Liver (tissue), 9 donors: ENCODE results near the gene TGFBI. TPM values are rescaled to one million over a fixed set of nuclear protein-coding genes. Genes with fewer than 3 reads are reported as not detected.

Source experiments
- DNase-seq: peaks from one replicate; pipeline ENCODE4 v3.0.0-alpha.2; 2017; ENCODE audit warnings: low spot score
- H3K27ac ChIP-seq, 2 donors: one replicate each; pipeline ENCODE4 v1.7.0; 2013; ENCODE audit warnings: inconsistent platforms in 2 of 2, low read length in 2 of 2, control low read depth in 1 of 2, low read depth in 1 of 2, mild to moderate bottlenecking in 1 of 2
- H3K27me3 ChIP-seq, 4 donors: one replicate each; pipeline versions ENCODE4 v1.6.1 to v1.7.0; 2013; ENCODE audit warnings: low read length in 3 of 4, inconsistent platforms in 1 of 4, mild to moderate bottlenecking in 1 of 4, moderate library complexity in 1 of 4; ENCODE audit not compliant: control insufficient read depth in 4 of 4, insufficient read depth in 4 of 4
- H3K36me3 ChIP-seq, 4 donors: one replicate each; pipeline versions ENCODE4 v1.6.1 to v1.7.0; 2013; ENCODE audit warnings: low read length in 3 of 4, mild to moderate bottlenecking in 3 of 4, low read depth in 1 of 4, moderate library complexity in 1 of 4; ENCODE audit not compliant: control insufficient read depth in 4 of 4, insufficient read depth in 3 of 4
- H3K4me1 ChIP-seq, 4 donors: one replicate each; pipeline versions ENCODE4 v1.6.1 to v1.7.0; 2013; ENCODE audit warnings: low read length in 3 of 4, mild to moderate bottlenecking in 3 of 4, moderate library complexity in 1 of 4; ENCODE audit not compliant: control insufficient read depth in 4 of 4, insufficient read depth in 4 of 4
- H3K4me3 ChIP-seq, 3 donors: one replicate each; pipeline versions ENCODE4 v1.6.1 to v1.7.0; 2013; ENCODE audit warnings: low read length in 3 of 3, control low read depth in 1 of 3, low read depth in 1 of 3, mild to moderate bottlenecking in 1 of 3
- H3K9ac ChIP-seq, 2 donors: one replicate each; pipeline ENCODE4 v1.7.0; 2013; ENCODE audit warnings: low read length in 2 of 2, mild to moderate bottlenecking in 2 of 2, moderate library complexity in 2 of 2, control low read depth in 1 of 2, low read depth in 1 of 2
- H3K9me3 ChIP-seq, 4 donors: one replicate each; pipeline versions ENCODE4 v1.6.1 to v1.7.0; 2013; ENCODE audit warnings: low read length in 3 of 4; ENCODE audit not compliant: control insufficient read depth in 4 of 4
- ATF3 ChIP-seq: IDR thresholded peaks from 2 replicates; pipeline ENCODE4 v1.6.1; 2016; ENCODE audit warnings: antibody characterized with exemption
- EGR1 ChIP-seq, 2 donors: IDR thresholded peaks; 2 replicates each; pipeline ENCODE4 v1.6.1; 2016 to 2018; ENCODE audit warnings: antibody characterized with exemption in 2 of 2, low read depth in 2 of 2
- FOXA1 ChIP-seq: IDR thresholded peaks from 2 replicates; pipeline ENCODE4 v1.6.1; 2016; ENCODE audit warnings: antibody characterized with exemption
- FOXA2 ChIP-seq: IDR thresholded peaks from 2 replicates; pipeline ENCODE4 v1.6.1; 2016; ENCODE audit warnings: antibody characterized with exemption
- GABPA ChIP-seq, 2 donors: IDR thresholded peaks in 1 of 2; conservative IDR thresholded peaks in 1 of 2; 2 replicates each; pipeline ENCODE4 v1.6.1; 2016; ENCODE audit warnings: antibody characterized with exemption in 2 of 2, mild to moderate bottlenecking in 1 of 2, moderate library complexity in 1 of 2
- HNF4A ChIP-seq, 2 donors: conservative IDR thresholded peaks; 2 replicates each; pipeline ENCODE4 v1.6.1; 2016; ENCODE audit warnings: antibody characterized with exemption in 2 of 2, mild to moderate bottlenecking in 2 of 2
- HNF4G ChIP-seq: IDR thresholded peaks from 2 replicates; pipeline ENCODE4 v1.6.1; 2016; ENCODE audit warnings: antibody characterized with exemption
- JUND ChIP-seq, 2 donors: IDR thresholded peaks; 2 replicates each; pipeline ENCODE4 v1.6.1; 2016; ENCODE audit warnings: antibody characterized with exemption in 2 of 2
- NR2F2 ChIP-seq: IDR thresholded peaks from 2 replicates; pipeline ENCODE4 v1.6.1; 2016; ENCODE audit warnings: antibody characterized with exemption
- RAD21 ChIP-seq, 2 donors: IDR thresholded peaks; 2 replicates each; pipeline ENCODE4 v1.6.1; 2016; ENCODE audit warnings: antibody characterized with exemption in 2 of 2, mild to moderate bottlenecking in 2 of 2
- RXRA ChIP-seq, 2 donors: IDR thresholded peaks; 2 replicates each; pipeline ENCODE4 v1.6.1; 2017 to 2018; ENCODE audit warnings: antibody characterized with exemption in 2 of 2, mild to moderate bottlenecking in 1 of 2
- SP1 ChIP-seq: IDR thresholded peaks from 2 replicates; pipeline ENCODE4 v1.6.1; 2018; ENCODE audit warnings: antibody characterized with exemption, mild to moderate bottlenecking
- TAF1 ChIP-seq: conservative IDR thresholded peaks from 2 replicates; pipeline ENCODE4 v1.6.1; 2016; ENCODE audit warnings: antibody characterized with exemption, mild to moderate bottlenecking
- YY1 ChIP-seq: IDR thresholded peaks from 2 replicates; pipeline ENCODE4 v1.6.1; 2016; ENCODE audit warnings: antibody characterized with exemption, mild to moderate bottlenecking
- WGBS: extraction: QIAGEN DNeasy Blood & Tissue Kit; methylation state at CpG from one replicate; pipeline ENCODE4 v1.1.7; 2013; 5-methylcytosine and 5-hydroxymethylcytosine counted together
- polyA plus RNA-seq, 2 donors: library from polyadenylated mRNA; stranded (reverse) in 1 of 2; unstranded in 1 of 2; fragments of 200-250 nt in 1 of 2; fragments of >200 nt in 1 of 2; fragmentation: Nextera tagmentation in 1 of 2; extraction: Ambion mirVana in 1 of 2; gene quantifications; one replicate each; pipeline versions ENCODE4 v1.2.1 to v1.2.3, GENCODE V29; 2013 to 2015
- total RNA-seq, 2 donors: library from RNA; depleted of rRNA; stranded (reverse); fragments of >200 nt; gene quantifications; one replicate each; pipeline ENCODE4 v1.2.3, GENCODE V29; 2014
- TF ChIP-seq, protein P1 (sequence below): IDR thresholded peaks from 2 replicates; pipeline ENCODE4 v1.6.1; 2016; ENCODE audit warnings: antibody characterized with exemption
- TF ChIP-seq, protein P2 (sequence below): IDR thresholded peaks from 2 replicates; pipeline ENCODE4 v1.6.1; 2016; ENCODE audit warnings: antibody characterized with exemption
- TF ChIP-seq, protein P3 (sequence below): IDR thresholded peaks from 2 replicates; pipeline ENCODE4 v1.6.1; 2016; ENCODE audit warnings: antibody characterized with exemption, mild to moderate bottlenecking
- TF ChIP-seq, protein P4 (sequence below): fragments of 150-350 bp; IDR thresholded peaks from 2 replicates; pipeline ENCODE4 v1.5.1; 2017; ENCODE audit warnings: improper control_type of control experiment, low read depth, low read length; ENCODE audit not compliant: missing input control
- donor health status: healthy.
- donor health status: healthy.
- donor health status: healthy.
- donor health status: healthy.
- donor health status: healthy.

The TGFBI gene
- total and polyA plus RNA-seq, 4 donors, result 33.7 to 144 (median 44.1) TPM

DNA sequence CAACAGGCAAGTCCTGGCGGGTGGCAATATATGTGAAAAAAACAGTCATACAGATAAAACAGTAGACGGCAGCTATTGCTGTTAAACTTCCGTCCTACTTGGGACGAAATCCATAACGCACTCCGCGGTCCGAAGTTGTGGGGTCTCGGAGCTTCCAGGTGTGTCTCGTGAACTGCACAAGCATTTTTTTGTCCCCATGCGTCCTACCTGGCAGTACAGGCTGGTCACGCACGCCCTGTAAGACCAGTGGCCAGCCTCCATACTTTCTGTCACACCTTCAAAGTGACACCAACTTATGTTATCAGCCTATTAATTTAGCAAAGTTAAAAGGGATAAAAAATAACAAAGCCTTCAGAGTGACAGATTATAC is 51.3 kb downstream of the TGFBI start:
- Histone ChIP-seq H3K27me3 (no peaks in the 10 kb centered on the region), H3K4me1 (peaks cover 2 to 31% (median 9%) of the 10 kb centered on the region in 4 donors), H3K9ac (peak overlapping the region in 1 of 2 donors; percentile 45), H3K36me3 (no peaks in the 10 kb centered on the region), H3K27ac (peak overlapping the region; percentile 85 to 86), H3K4me3 (peak overlapping the region; percentile 1 to 13 (median 2)), H3K9me3 (no peaks in the 10 kb centered on the region)
- no peak for TF ChIP-seq ATF3
- TF ChIP-seq GABPA (IDR thresholded peaks at IDR 0.05 in 1 of 2, conservative IDR thresholded peaks at IDR 0.05 in 1 of 2), result no peak
- TF ChIP-seq YY1, result no peak
- TF ChIP-seq FOXA1, result no peak
- TF ChIP-seq TAF1, result no peak
- TF ChIP-seq, protein P1, sequence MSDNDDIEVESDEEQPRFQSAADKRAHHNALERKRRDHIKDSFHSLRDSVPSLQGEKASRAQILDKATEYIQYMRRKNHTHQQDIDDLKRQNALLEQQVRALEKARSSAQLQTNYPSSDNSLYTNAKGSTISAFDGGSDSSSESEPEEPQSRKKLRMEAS, result no peak
- TF ChIP-seq FOXA2, result no peak
- no peak for TF ChIP-seq HNF4G
- WGBS, result 70% methylated on average over 13 of the region's 13 CpGs
- DNase-seq, result no peak

DNA sequence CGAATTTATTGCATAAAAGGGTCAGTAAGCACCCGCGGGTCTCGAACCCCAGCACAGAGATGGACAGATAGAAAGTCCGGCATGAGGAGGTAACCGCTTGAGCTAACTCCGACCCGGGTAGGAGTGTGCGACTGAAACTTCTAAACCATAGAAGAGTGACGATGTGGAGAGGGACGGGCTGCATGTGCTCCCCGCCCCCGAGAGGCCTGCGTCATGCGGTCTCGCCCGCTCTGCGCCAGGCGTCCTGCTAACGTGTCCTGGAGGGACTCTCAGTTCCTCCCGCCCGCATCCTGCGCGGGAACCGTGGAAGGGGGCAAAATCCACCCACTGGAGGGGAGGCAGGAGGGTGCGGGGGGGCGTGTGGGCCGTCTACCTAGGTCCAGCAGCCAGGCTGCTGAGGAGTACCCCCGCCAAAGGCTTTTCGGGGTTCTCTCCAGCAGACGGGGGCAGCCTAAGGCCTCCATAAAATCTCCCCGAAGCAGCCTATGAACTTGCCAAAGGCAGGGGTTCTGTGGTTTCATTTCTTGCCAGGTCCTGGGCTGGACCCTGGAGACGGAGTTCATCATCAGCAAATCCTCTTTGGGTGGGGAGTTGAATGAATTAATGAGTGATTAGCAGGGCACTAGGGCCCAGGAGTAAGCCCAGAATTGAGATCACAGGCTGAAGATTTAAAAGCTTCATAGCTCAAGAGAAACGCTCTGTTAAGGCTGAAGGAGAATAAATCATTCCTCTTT is 51.9 kb downstream of the TGFBI start:
- Histone ChIP-seq H3K4me1 (peaks cover 2 to 31% (median 9%) of the 10 kb centered on the region in 4 donors), H3K9ac (peak overlapping the region; percentile 45 to 47), H3K27me3 (no peaks in the 10 kb centered on the region), H3K4me3 (peak overlapping the region in 2 of 3 donors; percentile 1 to 12), H3K9me3 (no peaks in the 10 kb centered on the region), H3K36me3 (no peaks in the 10 kb centered on the region), H3K27ac (peak overlapping the region; percentile 85 to 86)
- DNase-seq, result peak; percentile 78
- WGBS, result 44% methylated on average over 34 of the region's 34 CpGs
- no peak for TF ChIP-seq EGR1 (IDR thresholded peaks at IDR 0.05; ENCODE audit: low read depth in 2 of 2)
- TF ChIP-seq, protein P2, sequence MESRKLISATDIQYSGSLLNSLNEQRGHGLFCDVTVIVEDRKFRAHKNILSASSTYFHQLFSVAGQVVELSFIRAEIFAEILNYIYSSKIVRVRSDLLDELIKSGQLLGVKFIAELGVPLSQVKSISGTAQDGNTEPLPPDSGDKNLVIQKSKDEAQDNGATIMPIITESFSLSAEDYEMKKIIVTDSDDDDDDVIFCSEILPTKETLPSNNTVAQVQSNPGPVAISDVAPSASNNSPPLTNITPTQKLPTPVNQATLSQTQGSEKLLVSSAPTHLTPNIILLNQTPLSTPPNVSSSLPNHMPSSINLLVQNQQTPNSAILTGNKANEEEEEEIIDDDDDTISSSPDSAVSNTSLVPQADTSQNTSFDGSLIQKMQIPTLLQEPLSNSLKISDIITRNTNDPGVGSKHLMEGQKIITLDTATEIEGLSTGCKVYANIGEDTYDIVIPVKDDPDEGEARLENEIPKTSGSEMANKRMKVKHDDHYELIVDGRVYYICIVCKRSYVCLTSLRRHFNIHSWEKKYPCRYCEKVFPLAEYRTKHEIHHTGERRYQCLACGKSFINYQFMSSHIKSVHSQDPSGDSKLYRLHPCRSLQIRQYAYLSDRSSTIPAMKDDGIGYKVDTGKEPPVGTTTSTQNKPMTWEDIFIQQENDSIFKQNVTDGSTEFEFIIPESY, result no peak
- TF ChIP-seq TAF1, result peak; percentile 61
- TF ChIP-seq NR2F2, result no peak
- no peak for TF ChIP-seq JUND (IDR thresholded peaks at IDR 0.05)
- TF ChIP-seq, protein P3, sequence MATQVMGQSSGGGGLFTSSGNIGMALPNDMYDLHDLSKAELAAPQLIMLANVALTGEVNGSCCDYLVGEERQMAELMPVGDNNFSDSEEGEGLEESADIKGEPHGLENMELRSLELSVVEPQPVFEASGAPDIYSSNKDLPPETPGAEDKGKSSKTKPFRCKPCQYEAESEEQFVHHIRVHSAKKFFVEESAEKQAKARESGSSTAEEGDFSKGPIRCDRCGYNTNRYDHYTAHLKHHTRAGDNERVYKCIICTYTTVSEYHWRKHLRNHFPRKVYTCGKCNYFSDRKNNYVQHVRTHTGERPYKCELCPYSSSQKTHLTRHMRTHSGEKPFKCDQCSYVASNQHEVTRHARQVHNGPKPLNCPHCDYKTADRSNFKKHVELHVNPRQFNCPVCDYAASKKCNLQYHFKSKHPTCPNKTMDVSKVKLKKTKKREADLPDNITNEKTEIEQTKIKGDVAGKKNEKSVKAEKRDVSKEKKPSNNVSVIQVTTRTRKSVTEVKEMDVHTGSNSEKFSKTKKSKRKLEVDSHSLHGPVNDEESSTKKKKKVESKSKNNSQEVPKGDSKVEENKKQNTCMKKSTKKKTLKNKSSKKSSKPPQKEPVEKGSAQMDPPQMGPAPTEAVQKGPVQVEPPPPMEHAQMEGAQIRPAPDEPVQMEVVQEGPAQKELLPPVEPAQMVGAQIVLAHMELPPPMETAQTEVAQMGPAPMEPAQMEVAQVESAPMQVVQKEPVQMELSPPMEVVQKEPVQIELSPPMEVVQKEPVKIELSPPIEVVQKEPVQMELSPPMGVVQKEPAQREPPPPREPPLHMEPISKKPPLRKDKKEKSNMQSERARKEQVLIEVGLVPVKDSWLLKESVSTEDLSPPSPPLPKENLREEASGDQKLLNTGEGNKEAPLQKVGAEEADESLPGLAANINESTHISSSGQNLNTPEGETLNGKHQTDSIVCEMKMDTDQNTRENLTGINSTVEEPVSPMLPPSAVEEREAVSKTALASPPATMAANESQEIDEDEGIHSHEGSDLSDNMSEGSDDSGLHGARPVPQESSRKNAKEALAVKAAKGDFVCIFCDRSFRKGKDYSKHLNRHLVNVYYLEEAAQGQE, result no peak
- TF ChIP-seq FOXA2, result no peak
- TF ChIP-seq, protein P4, sequence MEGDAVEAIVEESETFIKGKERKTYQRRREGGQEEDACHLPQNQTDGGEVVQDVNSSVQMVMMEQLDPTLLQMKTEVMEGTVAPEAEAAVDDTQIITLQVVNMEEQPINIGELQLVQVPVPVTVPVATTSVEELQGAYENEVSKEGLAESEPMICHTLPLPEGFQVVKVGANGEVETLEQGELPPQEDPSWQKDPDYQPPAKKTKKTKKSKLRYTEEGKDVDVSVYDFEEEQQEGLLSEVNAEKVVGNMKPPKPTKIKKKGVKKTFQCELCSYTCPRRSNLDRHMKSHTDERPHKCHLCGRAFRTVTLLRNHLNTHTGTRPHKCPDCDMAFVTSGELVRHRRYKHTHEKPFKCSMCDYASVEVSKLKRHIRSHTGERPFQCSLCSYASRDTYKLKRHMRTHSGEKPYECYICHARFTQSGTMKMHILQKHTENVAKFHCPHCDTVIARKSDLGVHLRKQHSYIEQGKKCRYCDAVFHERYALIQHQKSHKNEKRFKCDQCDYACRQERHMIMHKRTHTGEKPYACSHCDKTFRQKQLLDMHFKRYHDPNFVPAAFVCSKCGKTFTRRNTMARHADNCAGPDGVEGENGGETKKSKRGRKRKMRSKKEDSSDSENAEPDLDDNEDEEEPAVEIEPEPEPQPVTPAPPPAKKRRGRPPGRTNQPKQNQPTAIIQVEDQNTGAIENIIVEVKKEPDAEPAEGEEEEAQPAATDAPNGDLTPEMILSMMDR, result no peak
- TF ChIP-seq ATF3, result peak; percentile 100
- TF ChIP-seq RAD21 (IDR thresholded peaks at IDR 0.05), result peak in 1 of 2 donors; percentile 50
- no peak for TF ChIP-seq RXRA (IDR thresholded peaks at IDR 0.05)
- TF ChIP-seq, protein P1, result peak; percentile 59
- no peak for TF ChIP-seq YY1
- no peak for TF ChIP-seq HNF4G
- TF ChIP-seq SP1, result peak; percentile 46
- TF ChIP-seq FOXA1, result no peak
- peak; percentile 20 to 48 for TF ChIP-seq HNF4A (conservative IDR thresholded peaks at IDR 0.05)
- TF ChIP-seq GABPA (IDR thresholded peaks at IDR 0.05 in 1 of 2, conservative IDR thresholded peaks at IDR 0.05 in 1 of 2), result no peak
